HK-2 (cell line): ENCODE data around the gene PABPC1L.
A peak's percentile ranks its signal among the peaks of the same experiment; 100 is the strongest.

Experiments used
- DNase-seq: peaks from one replicate; pipeline ENCODE4 v3.0.0-alpha.2; 2018; ENCODE audit not compliant: unreplicated experiment

PABPC1L gene

DNA sequence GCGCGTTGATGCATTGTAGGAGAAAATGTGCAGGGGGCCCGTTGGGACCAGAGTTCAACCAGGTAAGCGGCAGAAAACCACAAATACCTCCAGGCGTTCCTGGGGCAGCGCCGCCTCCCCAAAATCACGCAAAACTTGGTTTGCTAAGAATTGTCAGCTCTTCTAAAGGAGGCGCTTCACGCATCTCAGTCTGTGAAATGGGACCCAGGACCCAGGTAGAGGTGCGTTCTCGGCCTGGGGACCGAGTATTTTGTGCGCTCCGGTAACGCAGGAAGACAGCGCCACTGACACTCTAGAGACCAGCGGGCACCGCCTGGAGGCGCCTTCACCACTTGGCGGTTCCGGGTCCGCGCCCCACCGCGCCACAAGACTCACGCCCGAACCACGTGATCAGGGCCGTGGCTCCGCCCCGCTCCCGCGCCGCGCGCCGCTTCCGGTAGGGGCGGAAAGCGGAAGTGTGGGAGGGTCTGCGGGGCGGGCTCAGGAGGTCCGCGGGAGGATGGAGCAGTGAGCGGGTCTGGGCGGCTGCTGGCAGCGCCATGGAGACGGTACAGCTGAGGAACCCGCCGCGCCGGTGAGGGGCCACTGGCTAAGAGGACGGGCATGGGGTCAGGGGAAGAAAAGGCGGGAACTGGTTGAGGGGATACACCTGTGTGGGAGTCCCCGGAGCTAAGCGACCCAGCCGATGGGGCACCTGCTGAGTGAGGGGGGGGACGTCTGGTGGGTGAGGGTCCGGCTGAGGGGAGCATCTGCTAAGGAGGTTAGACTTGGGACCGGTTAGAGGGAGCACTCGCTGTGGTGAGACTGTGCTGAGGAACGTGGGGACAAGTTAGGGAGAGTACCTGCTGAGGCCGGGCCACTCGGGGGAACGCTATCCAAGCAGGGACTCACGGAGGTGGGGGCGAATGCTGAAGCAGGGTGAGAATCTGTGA, 56.4 kb downstream of the PABPC1L start, which contains the start of gene STK4:
TSS of gene STK4 (plus strand) at position 483 of the 932 bp plus-strand sequence. CDS start at position 540, 57 bp downstream.
- DNase-seq = peak; percentile 98

DNA sequence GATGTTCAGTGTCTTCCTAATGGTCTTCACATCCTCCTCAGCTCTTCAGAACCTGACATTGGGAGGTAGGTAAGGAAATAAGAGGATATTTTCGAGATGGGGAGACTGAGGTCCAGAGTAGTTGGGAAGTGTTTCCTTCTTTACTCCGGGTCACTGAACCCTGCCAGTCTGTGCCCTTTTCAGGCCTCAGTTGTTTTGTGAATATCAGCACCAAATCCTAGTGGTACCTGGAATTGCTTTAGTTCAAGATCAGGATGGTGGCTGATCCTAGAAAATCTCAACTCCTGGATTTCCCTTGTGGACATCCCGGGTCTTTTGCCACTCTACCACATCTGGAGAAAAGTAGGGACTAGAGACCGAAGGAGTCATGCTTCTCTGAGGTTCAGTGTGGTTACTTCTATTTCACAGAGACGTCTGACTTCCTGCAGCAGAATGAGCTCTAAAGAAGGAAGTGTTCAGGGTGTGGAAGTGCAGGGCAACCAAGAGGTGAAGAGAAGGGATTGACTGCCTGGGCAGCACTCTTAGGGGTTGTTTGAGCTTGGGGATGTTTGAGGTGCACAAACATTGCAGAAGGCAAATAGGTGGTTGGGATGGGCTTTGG, 57.4 kb downstream of the PABPC1L start:
- DNase-seq = no peak

DNA sequence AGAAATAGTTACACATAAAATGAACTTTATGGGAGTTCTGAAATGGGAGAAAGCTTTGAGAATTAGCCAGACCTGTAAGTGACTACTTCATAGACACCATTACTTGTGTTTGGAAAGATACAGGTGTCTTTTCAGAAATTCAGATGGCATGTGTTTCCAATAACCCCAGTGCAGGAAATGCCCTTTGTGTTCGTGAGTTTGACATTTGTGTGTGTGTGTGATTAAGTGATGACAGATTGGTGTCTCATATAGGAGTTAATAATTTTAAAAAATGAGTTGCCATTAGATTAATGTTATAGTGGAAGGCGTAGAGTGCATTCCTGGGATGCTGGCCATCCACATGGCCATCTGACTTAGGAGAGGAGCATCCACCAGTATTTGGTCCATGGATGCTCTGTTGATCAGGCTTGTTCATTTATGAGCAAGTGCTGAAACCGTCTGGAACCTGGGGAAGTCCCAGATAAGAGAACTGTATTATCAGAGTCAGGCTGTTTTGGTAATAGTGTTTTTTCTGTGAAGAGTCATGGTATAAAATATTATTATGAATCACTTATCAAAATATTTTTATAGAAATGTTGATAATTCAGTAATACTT, 59.5 kb downstream of the PABPC1L start:
- no peak for DNase-seq

DNA sequence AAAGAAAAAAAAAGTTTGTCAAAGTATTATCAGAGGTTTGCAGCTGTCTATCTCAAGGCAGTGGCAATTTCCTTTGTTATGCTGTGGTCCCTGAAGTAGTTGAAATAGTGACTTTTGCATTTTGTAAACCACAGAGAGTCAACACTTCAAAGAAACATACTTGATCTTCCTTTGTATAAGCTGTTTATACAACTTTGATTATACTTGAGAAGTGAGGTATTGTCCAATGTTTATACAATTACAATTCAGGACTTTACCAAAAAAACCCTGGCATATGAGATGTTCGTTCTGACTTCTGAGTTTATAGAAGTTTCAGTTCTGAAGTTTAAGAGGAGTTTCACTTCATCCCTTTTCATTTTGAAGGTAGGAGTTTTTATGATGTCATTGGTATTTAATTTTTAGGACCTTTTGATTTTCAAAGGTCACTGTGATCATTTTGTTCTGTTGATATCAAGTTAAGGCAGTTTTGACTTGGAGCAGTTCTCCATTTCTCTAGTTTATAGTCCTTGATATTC, 60.4 kb downstream of the PABPC1L start:
- DNase-seq = no peak

DNA sequence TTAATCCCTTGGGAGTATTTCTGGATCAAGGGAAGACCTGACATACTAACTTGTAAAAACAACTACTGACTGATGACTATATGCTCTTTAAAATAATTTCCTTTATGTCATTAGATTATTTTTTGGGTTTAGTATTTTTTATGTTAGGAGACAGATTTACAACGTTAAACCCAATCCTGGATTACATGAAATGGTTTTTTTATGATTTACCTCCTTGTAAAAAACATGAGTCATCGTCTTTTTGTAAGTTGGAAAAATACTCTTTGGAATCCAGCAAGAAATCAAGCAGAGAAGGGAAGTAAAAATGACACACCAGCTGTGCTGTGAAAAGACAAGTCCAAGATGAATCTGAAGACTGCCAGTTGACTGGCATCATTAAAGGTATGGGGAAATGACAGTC, 63.2 kb downstream of the PABPC1L start:
- no peak for DNase-seq

DNA sequence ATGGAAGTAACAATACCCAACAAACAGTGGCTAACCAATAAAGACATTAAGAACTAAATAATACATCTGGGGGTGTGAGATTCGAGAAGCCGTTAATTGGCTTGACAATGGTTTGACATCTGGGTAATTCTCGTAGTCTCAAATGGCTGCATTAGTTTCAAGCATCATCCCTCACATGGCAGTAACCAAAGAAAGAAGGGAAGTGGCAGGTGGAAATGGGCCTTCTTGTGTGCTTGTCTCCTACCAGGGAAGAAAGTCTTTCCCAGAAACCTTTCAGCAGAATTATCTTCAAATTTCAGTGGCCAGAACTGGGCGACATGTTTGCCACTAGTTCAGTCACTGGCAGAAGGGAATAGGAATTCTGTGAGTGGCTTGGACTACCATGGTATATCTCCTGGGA, 66.8 kb downstream of the PABPC1L start:
- DNase-seq = no peak

DNA sequence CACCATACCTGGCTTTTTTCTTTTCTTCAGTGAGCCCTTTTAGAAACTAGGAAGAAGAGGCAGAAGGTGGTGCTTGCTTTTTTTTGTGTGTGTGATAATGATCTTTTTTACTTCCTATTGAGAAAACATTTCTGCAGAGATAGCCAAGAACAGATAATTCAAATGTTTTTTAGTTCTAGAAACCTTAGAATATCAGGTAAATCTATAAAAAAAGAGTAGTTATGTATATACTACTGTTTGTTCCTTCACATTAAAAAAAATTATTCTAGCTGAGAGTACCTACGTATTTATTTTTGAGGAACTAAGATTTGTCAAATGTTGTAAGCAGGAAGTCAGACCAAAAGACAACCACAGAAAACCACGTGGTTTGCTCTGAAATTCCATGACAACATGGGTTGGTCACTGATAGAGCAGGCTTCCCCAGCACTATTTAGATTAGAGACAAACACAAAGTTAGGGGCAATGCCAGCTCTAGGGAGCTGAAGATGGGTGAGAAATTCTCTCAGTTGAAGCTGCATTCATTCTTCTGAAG, 69.3 kb downstream of the PABPC1L start:
- DNase-seq = no peak

DNA sequence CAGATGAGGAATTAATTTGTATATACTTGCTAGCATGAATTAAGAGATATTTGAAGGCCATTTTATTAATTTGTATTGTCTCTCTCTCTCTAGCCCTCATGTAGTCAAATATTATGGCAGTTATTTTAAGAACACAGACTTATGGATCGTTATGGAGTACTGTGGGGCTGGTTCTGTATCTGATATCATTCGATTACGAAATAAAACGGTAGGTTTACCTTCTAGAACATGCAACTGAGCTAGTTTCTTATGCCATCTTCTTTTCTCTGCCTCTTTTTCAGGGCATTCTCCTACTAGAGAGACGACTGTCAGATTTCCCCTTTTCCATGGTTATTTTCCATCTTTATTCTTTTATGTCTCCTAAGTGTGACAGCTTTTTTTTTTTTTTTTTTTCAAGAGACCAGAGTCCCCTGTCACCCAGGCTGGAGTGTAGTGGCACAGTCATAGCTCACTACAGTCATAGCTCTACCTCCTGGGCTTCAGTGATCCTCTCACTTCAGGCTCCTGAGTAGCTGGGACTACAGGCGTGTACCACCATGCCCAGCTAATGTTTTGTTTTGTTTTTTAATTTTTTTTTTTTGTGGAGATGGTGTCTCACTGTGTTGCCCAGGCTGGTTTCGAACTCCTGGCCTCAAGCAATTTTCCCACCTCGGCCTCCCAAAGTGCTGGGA, 72.0 kb downstream of the PABPC1L start:
- DNase-seq = no peak

DNA sequence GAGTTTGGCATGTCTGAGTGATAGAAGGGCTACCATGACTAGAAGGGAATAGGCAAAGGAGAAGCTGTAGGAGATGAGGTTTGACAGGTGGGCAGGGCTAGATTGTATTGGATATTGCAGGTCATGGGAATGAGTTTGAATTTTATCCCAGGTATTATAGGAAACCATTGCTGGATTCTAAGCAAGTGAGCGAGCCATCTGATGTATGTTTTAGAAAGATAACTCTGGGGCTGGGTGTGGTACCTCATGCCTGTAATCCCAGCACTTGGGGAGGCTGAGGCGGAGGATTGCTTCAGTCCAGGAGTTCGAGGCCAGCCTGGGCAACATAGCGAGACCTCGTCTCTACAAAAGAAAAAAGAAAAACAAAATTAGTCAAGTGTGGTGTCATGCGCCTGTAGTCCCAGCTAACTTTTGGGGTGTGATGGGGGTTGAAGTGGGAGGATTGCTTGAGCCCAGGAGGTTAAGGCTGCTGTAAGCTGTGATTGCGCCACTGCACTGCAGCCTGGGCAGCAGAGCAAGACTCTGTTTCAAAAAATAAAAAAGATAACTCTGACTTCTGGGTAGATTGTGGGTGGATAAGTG, 73.3 kb downstream of the PABPC1L start:
- DNase-seq = no peak

DNA sequence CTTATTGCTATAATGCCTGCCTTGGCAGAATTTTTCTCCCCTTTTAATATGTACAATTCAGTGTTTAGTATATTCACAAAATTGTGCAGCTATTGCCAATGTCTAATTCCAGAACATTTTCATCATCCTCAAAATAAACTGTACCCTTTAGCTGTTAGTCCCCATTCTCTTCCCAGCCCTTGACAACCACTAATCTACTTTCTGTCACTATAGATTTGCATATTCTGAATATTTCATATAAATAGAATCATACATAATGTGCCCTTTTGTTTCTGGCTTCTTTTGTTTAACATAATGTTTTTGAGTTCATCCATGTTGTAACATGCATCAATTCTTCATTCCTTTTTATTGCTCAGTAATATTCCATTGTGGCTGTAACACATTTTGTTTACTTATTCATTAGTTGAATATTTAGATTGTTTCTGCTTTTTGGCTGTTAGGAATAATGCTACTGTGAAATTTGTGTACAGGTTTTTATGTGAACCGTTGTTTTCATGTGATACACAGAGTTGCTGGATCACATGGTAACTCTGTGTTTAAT, 78.8 kb downstream of the PABPC1L start:
- DNase-seq = no peak
